Gastroesophageal sphincter (tissue), 4 donors: ENCODE data around the gene POLR2M. TPM values are rescaled to one million over a fixed set of nuclear protein-coding genes. Genes with fewer than 3 reads are reported as not detected.

Experiments
- ATAC-seq: fragments of 150-250 bp; one replicate; pipeline ENCODE4 v1.9.1; 2016; ENCODE audit warnings: mild to moderate bottlenecking, moderate library complexity
- H3K27ac ChIP-seq, 4 donors: fragments of 200-600 bp; sonication (generic) in 3 of 4; 1 replicate in 3 of 4; 2 replicates in 1 of 4; pipeline ENCODE4 v1.5.1; 2016 to 2019
- H3K27me3 ChIP-seq: fragments of 200-600 bp; sonication (generic); one replicate; pipeline ENCODE4 v1.5.1; 2019
- H3K36me3 ChIP-seq, 2 donors: fragments of 200-600 bp; sonication (generic); one replicate each; pipeline ENCODE4 v1.5.1; 2019; ENCODE audit warnings: control low read depth in 1 of 2
- H3K4me1 ChIP-seq, 3 donors: fragments of 200-600 bp; sonication (generic); 1 replicate in 2 of 3; 2 replicates in 1 of 3; pipeline ENCODE4 v1.5.1; 2016 to 2019; ENCODE audit warnings: control low read depth in 2 of 3
- H3K4me3 ChIP-seq, 2 donors: fragments of 200-600 bp; sonication (generic); one replicate each; pipeline ENCODE4 v1.5.1; 2019; ENCODE audit warnings: mild to moderate bottlenecking in 1 of 2, moderate library complexity in 1 of 2
- H3K9me3 ChIP-seq, 3 donors: fragments of 200-600 bp; sonication (generic); one replicate each; pipeline ENCODE4 v1.5.1; 2017 to 2019; ENCODE audit warnings: control low read depth in 2 of 3
- EP300 ChIP-seq: sonication (generic); formaldehyde crosslinking; IDR thresholded peaks from one replicate; pipeline ENCODE4 v1.6.1; 2017; ENCODE audit warnings: antibody characterized with exemption, mild to moderate bottlenecking
- POLR2A ChIP-seq, 2 donors: fragments of 450-650 bp; IDR thresholded peaks; one replicate each; pipeline ENCODE4 v1.6.1; 2017; ENCODE audit warnings: antibody characterized with exemption in 2 of 2, mild to moderate bottlenecking in 2 of 2, moderate library complexity in 1 of 2
- POLR2AphosphoS5 ChIP-seq: sonication (generic); formaldehyde crosslinking; IDR thresholded peaks from one replicate; pipeline ENCODE4 v1.6.1; 2017; ENCODE audit warnings: antibody characterized with exemption
- WGBS, 2 donors: methylation state at CpG; one replicate each; pipeline ENCODE4 v1.1.5; 2018; ENCODE audit warnings: low coverage in 1 of 2; 5-methylcytosine and 5-hydroxymethylcytosine counted together
- total RNA-seq, 4 donors: library from RNA; depleted of rRNA; stranded (reverse); fragments of >200 nt; gene quantifications; one replicate each; pipeline ENCODE4 v1.1.0, GENCODE V29; 2016
- TF ChIP-seq, protein P1 (sequence below), 4 experiments: fragments of 200-600 bp in 2 of 4; fragments of 450-650 bp in 2 of 4; sonication (generic) in 1 of 4; IDR thresholded peaks; one replicate each; pipeline ENCODE4 v1.5.1; 2017 to 2019; ENCODE audit warnings: antibody characterized with exemption in 4 of 4, mild to moderate bottlenecking in 2 of 4, moderate library complexity in 2 of 4

The POLR2M gene
- total RNA-seq, 4 donors from 2014 or later: 47.3 to 80.5 (median 59.0) TPM

DNA sequence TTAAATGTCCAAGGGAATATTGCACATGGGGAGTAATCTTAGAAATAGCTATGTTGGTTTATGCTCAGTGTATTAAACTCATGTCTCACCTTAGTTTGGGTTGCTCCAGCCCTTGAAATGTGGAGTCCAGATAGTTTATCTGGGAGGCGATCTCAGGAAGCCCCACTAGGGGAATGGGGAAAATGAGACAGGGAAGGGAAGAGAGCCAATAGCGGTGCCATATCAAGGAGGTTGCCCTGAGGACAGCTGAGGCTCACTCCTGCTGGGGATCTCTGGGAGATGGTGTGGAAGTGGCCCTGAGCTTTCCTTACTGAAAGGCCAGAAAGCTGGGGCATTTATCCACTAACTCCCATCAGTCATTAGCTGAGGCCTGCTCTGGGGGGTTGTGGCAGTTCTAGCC, 43.3 kb upstream of the POLR2M start:
- Histone ChIP-seq H3K27ac (no peak overlapping the region), H3K9me3 (no peaks in the 10 kb centered on the region), H3K27me3 (no peaks in the 10 kb centered on the region), H3K4me3 (no peak overlapping the region), H3K36me3 (peaks cover 0 to 31% of the 10 kb centered on the region in 2 donors), H3K4me1 (peaks cover 0 to 27% (median 6%) of the 10 kb centered on the region in 3 donors)
- 92 to 100% methylated on average over 1 to 2 of the region's 2 CpGs for WGBS, 2 donors
- TF ChIP-seq EP300 (no peak), POLR2AphosphoS5 (no peak), POLR2A (IDR thresholded peaks at IDR 0.05) (no peak)
- TF ChIP-seq, protein P1, sequence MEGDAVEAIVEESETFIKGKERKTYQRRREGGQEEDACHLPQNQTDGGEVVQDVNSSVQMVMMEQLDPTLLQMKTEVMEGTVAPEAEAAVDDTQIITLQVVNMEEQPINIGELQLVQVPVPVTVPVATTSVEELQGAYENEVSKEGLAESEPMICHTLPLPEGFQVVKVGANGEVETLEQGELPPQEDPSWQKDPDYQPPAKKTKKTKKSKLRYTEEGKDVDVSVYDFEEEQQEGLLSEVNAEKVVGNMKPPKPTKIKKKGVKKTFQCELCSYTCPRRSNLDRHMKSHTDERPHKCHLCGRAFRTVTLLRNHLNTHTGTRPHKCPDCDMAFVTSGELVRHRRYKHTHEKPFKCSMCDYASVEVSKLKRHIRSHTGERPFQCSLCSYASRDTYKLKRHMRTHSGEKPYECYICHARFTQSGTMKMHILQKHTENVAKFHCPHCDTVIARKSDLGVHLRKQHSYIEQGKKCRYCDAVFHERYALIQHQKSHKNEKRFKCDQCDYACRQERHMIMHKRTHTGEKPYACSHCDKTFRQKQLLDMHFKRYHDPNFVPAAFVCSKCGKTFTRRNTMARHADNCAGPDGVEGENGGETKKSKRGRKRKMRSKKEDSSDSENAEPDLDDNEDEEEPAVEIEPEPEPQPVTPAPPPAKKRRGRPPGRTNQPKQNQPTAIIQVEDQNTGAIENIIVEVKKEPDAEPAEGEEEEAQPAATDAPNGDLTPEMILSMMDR (IDR thresholded peaks at IDR 0.05): no peak
- no peak for ATAC-seq

DNA sequence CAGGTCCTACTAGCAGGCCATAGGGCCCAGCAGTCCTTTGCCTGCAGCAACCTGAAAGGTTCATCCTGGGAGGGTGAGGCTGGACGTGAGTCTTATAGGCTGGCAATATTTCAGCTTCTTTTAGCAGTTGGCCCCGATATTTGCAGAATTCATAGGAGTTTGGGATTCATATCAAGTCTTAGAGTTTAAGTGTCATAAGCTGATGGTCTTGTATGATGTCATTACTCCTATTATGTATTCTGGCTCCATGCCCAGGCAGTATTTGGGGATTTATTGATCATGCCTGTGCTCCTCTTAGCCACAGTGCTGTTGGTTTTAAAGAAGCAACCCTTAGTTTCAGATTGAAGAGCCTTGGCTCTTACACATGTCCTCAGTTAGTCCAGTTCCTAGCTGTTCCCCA, 41.3 kb upstream of the POLR2M start:
- peaks cover 0 to 30% of the 10 kb centered on the region in 2 donors for H3K36me3 ChIP-seq
- no peaks in the 10 kb centered on the region for H3K27me3 ChIP-seq
- H3K27ac ChIP-seq: peak overlapping the region in 3 of 4 donors; percentile 10 to 70 (median 11)
- H3K4me1 ChIP-seq: peaks cover 0 to 30% (median 6%) of the 10 kb centered on the region in 3 donors
- H3K9me3 ChIP-seq: no peaks in the 10 kb centered on the region
- no peak overlapping the region for H3K4me3 ChIP-seq
- 50% methylated on average over 1 of the region's 2 CpGs; no CpG with 5 or more reads in 1 of the 2 donors for WGBS, 2 donors
- TF ChIP-seq, protein P1 (IDR thresholded peaks at IDR 0.05): no peak
- no peak for TF ChIP-seq POLR2AphosphoS5
- TF ChIP-seq EP300: no peak
- no peak for TF ChIP-seq POLR2A (IDR thresholded peaks at IDR 0.05)
- no peak for ATAC-seq

DNA sequence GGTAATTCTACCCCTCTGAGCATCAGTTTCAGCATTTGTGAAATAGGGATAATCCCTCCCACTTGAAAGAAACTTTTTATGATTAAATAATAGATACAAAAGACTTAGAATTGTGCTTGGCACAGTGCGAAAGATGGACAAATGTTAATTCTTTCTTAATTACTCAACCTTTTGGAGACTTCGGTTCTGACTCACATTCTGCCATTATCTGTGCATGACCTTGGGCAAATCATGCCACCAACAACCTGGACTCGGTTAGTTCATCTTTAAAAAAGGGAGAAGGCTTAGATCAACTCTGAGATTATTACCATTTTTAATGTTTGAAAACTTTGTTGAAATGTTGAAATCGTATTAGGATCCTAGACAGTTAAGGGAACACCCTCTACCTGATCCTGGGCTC, 40.6 kb upstream of the POLR2M start:
- WGBS, 2 donors: 74 to 75% methylated on average over 3 to 4 of the region's 4 CpGs
- ATAC-seq: no peak

DNA sequence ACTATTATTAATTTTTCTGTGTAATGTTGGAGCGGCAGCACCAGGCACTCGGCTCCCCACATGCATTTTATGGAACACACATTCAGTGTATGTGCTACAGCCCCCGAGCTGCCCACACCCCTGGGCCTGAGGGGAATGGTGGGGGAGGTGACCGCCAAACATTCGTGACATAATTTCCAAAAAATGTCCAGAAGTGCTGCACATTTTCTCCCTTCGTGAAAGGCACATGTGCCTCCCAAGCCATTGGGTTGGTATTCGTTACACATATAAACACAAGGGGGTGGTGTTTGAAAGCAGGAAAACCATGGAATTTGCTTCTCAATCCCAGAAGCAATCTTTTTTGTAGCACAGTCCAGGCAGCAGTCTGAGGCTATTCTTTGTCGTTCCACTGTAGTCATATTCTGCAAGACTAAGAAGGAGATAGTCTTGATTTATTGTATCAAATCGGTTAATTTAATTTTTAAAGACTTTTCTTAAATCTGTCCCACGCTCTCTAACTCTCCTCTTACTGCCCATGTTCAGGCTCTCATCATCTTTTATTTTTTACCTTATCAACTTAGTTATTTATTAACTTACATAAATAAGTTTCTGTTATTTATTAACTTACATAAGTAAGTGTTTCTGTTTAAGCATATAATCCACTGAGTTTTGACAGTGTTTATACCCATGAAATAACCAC, 39.2 kb upstream of the POLR2M start:
- peak; percentile 87 for ATAC-seq
- Histone ChIP-seq H3K27me3 (no peaks in the 10 kb centered on the region), H3K4me3 (no peak overlapping the region), H3K36me3 (peaks cover 0 to 10% of the 10 kb centered on the region in 2 donors), H3K27ac (peak overlapping the region; percentile 4 to 73 (median 70)), H3K4me1 (peaks cover 0 to 30% (median 6%) of the 10 kb centered on the region in 3 donors), H3K9me3 (no peaks in the 10 kb centered on the region)
- WGBS, 2 donors: 18 to 30% methylated on average over 9 to 10 of the region's 10 CpGs
- TF ChIP-seq POLR2A (IDR thresholded peaks at IDR 0.05): no peak
- TF ChIP-seq POLR2AphosphoS5: peak; percentile 56
- TF ChIP-seq, protein P1 (IDR thresholded peaks at IDR 0.05): peak in 3 of 4 experiments; percentile 29 to 63 (median 39)

More for the DNA sequence above, 40.6 kb upstream of the POLR2M start:
- no peaks in the 10 kb centered on the region for H3K9me3 ChIP-seq
- H3K4me1 ChIP-seq: peaks cover 0 to 30% (median 6%) of the 10 kb centered on the region in 3 donors
- TF ChIP-seq, protein P1 (IDR thresholded peaks at IDR 0.05): no peak
- TF ChIP-seq POLR2AphosphoS5: no peak
- no peak for TF ChIP-seq EP300
- no peak for TF ChIP-seq POLR2A (IDR thresholded peaks at IDR 0.05)
- peaks cover 0 to 22% of the 10 kb centered on the region in 2 donors for H3K36me3 ChIP-seq
- no peaks in the 10 kb centered on the region for H3K27me3 ChIP-seq
- no peak overlapping the region for H3K4me3 ChIP-seq
- peak overlapping the region; percentile 52 to 73 (median 66) for H3K27ac ChIP-seq

DNA sequence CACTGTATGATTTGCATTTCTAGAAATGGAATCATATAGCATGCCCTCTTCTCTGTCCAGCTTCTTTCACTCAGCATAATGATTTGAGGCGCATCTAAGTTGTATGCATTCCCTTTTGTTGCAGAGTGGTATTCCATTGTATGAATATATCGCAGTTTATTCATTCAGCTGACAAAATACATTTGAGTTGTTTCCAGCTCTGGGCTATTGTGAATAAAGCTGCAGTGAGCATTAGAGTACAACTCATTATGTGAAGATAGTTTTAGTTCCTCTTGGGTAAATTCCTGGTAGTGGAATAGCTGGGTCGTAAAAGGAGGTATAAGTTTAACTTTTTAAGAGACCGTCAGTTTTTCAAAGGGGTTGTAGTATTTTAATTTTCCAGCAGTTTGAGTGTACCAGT, 38.5 kb upstream of the POLR2M start:
- 77 to 79% methylated on average over 4 of the region's 4 CpGs for WGBS, 2 donors
- TF ChIP-seq EP300: no peak
- no peak overlapping the region for H3K4me3 ChIP-seq
- H3K4me1 ChIP-seq: peaks cover 0 to 24% (median 6%) of the 10 kb centered on the region in 3 donors
- H3K27me3 ChIP-seq: no peaks in the 10 kb centered on the region
- H3K9me3 ChIP-seq: no peaks in the 10 kb centered on the region
- peaks cover 0 to 4% of the 10 kb centered on the region in 2 donors for H3K36me3 ChIP-seq
- ATAC-seq: no peak
- peak overlapping the region in 3 of 4 donors; percentile 70 to 73 (median 71) for H3K27ac ChIP-seq
